ENCODE data around the gene CCSER2. TPM values are rescaled to one million over a fixed set of nuclear protein-coding genes. Genes with fewer than 3 reads are reported as not detected.
A peak's percentile ranks its signal among the peaks of the same experiment; 100 is the strongest.

Gene CCSER2
- total and polyA plus RNA-seq, 4 donors = 9.4 to 83.5 (median 32.5) TPM

DNA sequence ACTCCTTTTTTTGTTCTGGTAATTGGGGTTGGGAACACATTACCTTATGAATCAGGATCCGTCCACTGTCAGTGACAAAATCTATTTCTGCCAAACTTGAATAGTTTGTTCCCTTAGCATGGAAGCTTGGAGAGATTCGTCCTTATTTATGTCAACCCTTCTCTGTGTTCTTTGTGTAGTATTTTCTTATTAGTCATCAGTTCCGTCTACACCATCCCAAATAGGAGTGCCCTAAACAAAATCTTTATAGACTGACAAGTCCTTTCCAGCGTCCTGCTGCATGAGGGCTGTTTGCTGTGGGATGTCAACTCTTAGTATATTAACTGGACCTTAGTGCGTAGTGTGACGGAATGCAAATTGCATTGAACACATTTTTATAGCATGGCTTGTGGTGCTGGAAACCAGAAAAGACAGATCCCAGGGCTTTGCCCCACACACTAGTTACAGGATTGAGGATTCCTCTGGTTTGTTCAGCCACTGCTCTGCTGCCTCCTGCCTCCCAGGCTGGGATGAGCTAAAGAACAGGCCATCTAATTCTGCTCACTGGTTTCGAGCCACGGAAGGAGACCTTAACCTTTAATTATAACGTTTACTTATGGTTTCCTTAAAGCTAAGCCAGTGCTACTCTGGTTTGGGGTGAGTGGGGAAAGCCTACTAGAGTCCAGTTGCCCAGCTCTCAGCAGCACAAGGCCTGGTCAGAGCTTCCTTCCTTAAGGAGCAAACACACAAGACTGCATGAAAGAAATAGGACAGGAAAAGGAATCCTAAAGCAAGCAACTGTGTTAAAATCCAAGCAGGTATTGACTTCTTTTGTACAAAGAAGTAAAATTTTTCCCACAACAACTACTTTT, 194.4 kb downstream of the CCSER2 start:
- DNase-seq (no peak), ATAC-seq (ENCODE audit: insufficient read depth, low FRiP score) (no peak)
- WGBS, 2 donors = 76 to 83% methylated on average over 9 of the region's 9 CpGs

DNA sequence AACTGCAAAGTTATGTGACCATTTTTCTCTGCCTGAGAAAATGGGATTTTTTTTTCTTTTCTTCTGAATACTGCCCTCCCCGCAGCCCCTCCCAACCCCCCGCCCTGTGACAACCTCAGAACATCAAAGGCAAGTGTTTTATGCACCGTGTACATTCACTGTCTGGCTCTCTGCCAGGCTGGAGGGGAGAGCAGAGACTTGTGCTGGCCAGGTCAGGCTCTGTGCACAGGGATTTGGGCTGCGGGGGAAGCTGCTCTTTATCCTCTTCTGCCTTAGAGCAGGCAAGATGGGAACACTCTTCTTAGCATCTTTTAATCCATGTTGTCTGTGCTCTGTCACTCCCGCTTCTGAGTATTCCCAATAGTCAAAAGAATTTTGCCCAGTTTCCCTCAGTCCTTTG, 195.1 kb downstream of the CCSER2 start:
- TF ChIP-seq, protein P1, sequence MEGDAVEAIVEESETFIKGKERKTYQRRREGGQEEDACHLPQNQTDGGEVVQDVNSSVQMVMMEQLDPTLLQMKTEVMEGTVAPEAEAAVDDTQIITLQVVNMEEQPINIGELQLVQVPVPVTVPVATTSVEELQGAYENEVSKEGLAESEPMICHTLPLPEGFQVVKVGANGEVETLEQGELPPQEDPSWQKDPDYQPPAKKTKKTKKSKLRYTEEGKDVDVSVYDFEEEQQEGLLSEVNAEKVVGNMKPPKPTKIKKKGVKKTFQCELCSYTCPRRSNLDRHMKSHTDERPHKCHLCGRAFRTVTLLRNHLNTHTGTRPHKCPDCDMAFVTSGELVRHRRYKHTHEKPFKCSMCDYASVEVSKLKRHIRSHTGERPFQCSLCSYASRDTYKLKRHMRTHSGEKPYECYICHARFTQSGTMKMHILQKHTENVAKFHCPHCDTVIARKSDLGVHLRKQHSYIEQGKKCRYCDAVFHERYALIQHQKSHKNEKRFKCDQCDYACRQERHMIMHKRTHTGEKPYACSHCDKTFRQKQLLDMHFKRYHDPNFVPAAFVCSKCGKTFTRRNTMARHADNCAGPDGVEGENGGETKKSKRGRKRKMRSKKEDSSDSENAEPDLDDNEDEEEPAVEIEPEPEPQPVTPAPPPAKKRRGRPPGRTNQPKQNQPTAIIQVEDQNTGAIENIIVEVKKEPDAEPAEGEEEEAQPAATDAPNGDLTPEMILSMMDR (IDR thresholded peaks at IDR 0.05; ENCODE audit: control extremely low read depth, extremely low read depth) = no peak
- Histone ChIP-seq H3K36me3 (ENCODE audit: control insufficient read depth in 4 of 4, insufficient read depth in 4 of 4, low read length in 4 of 4) (no peaks in the 10 kb centered on the region), H3K27ac (ENCODE audit: low read depth in 1 of 2, low read length in 1 of 2) (no peak overlapping the region), H3K27me3 (ENCODE audit: control insufficient read depth in 3 of 3, insufficient read depth in 3 of 3, low read length in 2 of 3) (no peaks in the 10 kb centered on the region), H3K4me1 (ENCODE audit: control insufficient read depth in 5 of 5, insufficient read depth in 5 of 5, low read length in 5 of 5) (peaks cover 0 to 8% (median 5%) of the 10 kb centered on the region in 5 donors), H3K9me3 (ENCODE audit: control insufficient read depth in 4 of 4, insufficient read depth in 3 of 4, low read length in 3 of 4) (peaks cover 0 to 5% (median 0%) of the 10 kb centered on the region in 4 donors), H3K4me3 (no peak overlapping the region), H3K9ac (ENCODE audit: insufficient read depth in 1 of 2, low read length in 2 of 2) (no peak overlapping the region)
- DNase-seq = peak; percentile 44 to 63 (median 58)
- 44 to 60% methylated on average over 5 of the region's 5 CpGs for WGBS, 2 donors
- no peak for ATAC-seq (ENCODE audit: insufficient read depth, low FRiP score)

More for the DNA sequence above, 194.4 kb downstream of the CCSER2 start:
- H3K36me3 ChIP-seq (ENCODE audit: control insufficient read depth in 4 of 4, insufficient read depth in 4 of 4, low read length in 4 of 4) = no peaks in the 10 kb centered on the region
- H3K9me3 ChIP-seq (ENCODE audit: control insufficient read depth in 4 of 4, insufficient read depth in 3 of 4, low read length in 3 of 4) = peaks cover 0 to 5% (median 0%) of the 10 kb centered on the region in 4 donors
- no peak overlapping the region for H3K27ac ChIP-seq (ENCODE audit: low read depth in 1 of 2, low read length in 1 of 2)
- no peak overlapping the region for H3K4me3 ChIP-seq
- H3K4me1 ChIP-seq (ENCODE audit: control insufficient read depth in 5 of 5, insufficient read depth in 5 of 5, low read length in 5 of 5) = peaks cover 0 to 8% (median 4%) of the 10 kb centered on the region in 5 donors
- TF ChIP-seq, protein P1 (IDR thresholded peaks at IDR 0.05; ENCODE audit: control extremely low read depth, extremely low read depth) = no peak
- H3K9ac ChIP-seq (ENCODE audit: insufficient read depth in 1 of 2, low read length in 2 of 2) = peak overlapping the region in 1 of 2 donors; percentile 23
- no peaks in the 10 kb centered on the region for H3K27me3 ChIP-seq (ENCODE audit: control insufficient read depth in 3 of 3, insufficient read depth in 3 of 3, low read length in 2 of 3)

DNA sequence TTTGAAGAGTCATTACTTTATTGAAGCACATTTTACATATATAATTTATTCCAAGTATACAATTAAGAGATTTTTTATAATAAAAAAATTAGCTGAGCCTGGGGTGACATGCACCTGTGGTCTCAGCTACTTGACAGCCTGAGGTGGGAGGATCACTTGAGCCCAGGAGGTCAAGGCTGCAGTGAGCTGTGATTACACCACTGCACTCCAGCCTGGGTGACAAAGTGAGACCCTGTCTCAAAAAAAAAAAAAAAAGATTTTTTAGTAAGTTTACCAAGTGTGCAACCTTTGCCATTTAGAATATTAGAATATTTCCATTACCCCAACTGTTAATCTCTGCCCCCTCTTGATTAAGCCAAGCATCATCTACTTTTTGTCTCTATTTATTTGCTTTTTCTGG, 196.0 kb downstream of the CCSER2 start:
- peaks cover 0 to 8% (median 5%) of the 10 kb centered on the region in 5 donors for H3K4me1 ChIP-seq (ENCODE audit: control insufficient read depth in 5 of 5, insufficient read depth in 5 of 5, low read length in 5 of 5)
- H3K27me3 ChIP-seq (ENCODE audit: control insufficient read depth in 3 of 3, insufficient read depth in 3 of 3, low read length in 2 of 3) = no peaks in the 10 kb centered on the region
- TF ChIP-seq, protein P1 (IDR thresholded peaks at IDR 0.05; ENCODE audit: control extremely low read depth, extremely low read depth) = no peak
- H3K4me3 ChIP-seq = no peak overlapping the region
- no peak for ATAC-seq (ENCODE audit: insufficient read depth, low FRiP score)
- no peaks in the 10 kb centered on the region for H3K36me3 ChIP-seq (ENCODE audit: control insufficient read depth in 4 of 4, insufficient read depth in 4 of 4, low read length in 4 of 4)
- DNase-seq = no peak
- no peak overlapping the region for H3K9ac ChIP-seq (ENCODE audit: insufficient read depth in 1 of 2, low read length in 2 of 2)
- H3K9me3 ChIP-seq (ENCODE audit: control insufficient read depth in 4 of 4, insufficient read depth in 3 of 4, low read length in 3 of 4) = peaks cover 0 to 5% (median 0%) of the 10 kb centered on the region in 4 donors
- no peak overlapping the region for H3K27ac ChIP-seq (ENCODE audit: low read depth in 1 of 2, low read length in 1 of 2)
